ENCODE results near the gene SIL1.

DNA sequence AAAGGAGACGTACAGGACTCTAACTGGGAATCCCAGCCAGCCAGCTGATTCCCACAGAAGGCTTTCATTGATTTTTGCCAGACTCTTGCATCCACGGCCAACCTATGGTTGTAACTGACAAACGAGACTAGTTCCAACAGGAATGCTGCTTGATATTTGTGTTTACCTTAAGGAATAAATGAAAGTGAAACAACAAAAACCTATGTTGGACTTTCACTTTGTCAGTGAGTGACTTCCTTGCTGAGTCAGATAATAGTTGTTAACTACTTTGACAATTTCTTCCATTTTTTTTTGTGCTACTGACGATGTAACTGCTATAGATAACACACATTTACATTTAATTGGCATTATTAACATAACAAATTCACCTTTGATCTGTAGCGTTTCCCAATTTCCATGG is 259.6 kb downstream of the SIL1 start:
- TF ChIP-seq EZH2 (IDR thresholded peaks at IDR 0.05; ENCODE audit: low read depth), result no peak
- TF ChIP-seq, protein P1, sequence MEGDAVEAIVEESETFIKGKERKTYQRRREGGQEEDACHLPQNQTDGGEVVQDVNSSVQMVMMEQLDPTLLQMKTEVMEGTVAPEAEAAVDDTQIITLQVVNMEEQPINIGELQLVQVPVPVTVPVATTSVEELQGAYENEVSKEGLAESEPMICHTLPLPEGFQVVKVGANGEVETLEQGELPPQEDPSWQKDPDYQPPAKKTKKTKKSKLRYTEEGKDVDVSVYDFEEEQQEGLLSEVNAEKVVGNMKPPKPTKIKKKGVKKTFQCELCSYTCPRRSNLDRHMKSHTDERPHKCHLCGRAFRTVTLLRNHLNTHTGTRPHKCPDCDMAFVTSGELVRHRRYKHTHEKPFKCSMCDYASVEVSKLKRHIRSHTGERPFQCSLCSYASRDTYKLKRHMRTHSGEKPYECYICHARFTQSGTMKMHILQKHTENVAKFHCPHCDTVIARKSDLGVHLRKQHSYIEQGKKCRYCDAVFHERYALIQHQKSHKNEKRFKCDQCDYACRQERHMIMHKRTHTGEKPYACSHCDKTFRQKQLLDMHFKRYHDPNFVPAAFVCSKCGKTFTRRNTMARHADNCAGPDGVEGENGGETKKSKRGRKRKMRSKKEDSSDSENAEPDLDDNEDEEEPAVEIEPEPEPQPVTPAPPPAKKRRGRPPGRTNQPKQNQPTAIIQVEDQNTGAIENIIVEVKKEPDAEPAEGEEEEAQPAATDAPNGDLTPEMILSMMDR (conservative IDR thresholded peaks at IDR 0.05), result no peak
